ENCODE results near the gene GRN.

GRCh38 chr17:44385287-44386181 lies 40.4 kb downstream of the GRN start:
- TF ChIP-seq GABPA (IDR thresholded peaks at IDR 0.05; ENCODE audit: borderline replicate concordance, insufficient read depth, low read length) (no peak), EP300 (IDR thresholded peaks at IDR 0.05; ENCODE audit: borderline replicate concordance in 1 of 2, low read depth in 2 of 2, low read length in 2 of 2) (no peak), RNF2 (IDR thresholded peaks at IDR 0.05; ENCODE audit: borderline replicate concordance, low read depth, low read length, missing control alignments, poor library complexity, severe bottlenecking) (no peak), RXRA (IDR thresholded peaks at IDR 0.05; ENCODE audit: insufficient read depth, low read depth, low read length) (no peak), CTCF (IDR thresholded peaks at IDR 0.05; ENCODE audit: control extremely low read depth in 1 of 3, insufficient read depth in 1 of 3, low read depth in 1 of 3, low read length in 3 of 3) (peak; percentile 13 to 33 (median 16)), ZNF274 (IDR thresholded peaks at IDR 0.05; ENCODE audit: borderline replicate concordance, extremely low read depth, low read length) (no peak), CHD2 (IDR thresholded peaks at IDR 0.05; ENCODE audit: low read length) (no peak), CBX8 (IDR thresholded peaks at IDR 0.05; ENCODE audit: borderline replicate concordance, low read depth, low read length) (no peak), JUND (IDR thresholded peaks at IDR 0.05; ENCODE audit: low read length) (no peak)
